Keratinocyte (primary cell): ENCODE data around the gene ACR. TPM values are rescaled to one million over a fixed set of nuclear protein-coding genes. Genes with fewer than 3 reads are reported as not detected.
"Not testable (repeated sequence)": the region's sequence is repeated elsewhere in the genome, so short reads cannot be mapped to it uniquely, and the experiment has no call there.

Source experiments
- DNase-seq: peaks from one replicate; pipeline ENCODE4 v3.0.0-alpha.2; 2011; ENCODE audit warnings: low read depth, missing footprints, low spot score
- FAIRE-seq: peaks from 2 replicates; lab custom pipeline; 2011; peaks lifted over from hg19 to GRCh38; lab: Jason Lieb, UNC
- H2AFZ ChIP-seq: 2 replicates; pipeline ENCODE4 v1.6.0; 2012; ENCODE audit warnings: low read length, control low read depth, inconsistent platforms; ENCODE audit not compliant: control insufficient read depth
- H3K27ac ChIP-seq: 2 replicates; pipeline ENCODE4 v1.5.1; 2011; ENCODE audit warnings: low read length; ENCODE audit not compliant: control insufficient read depth, insufficient read depth
- H3K27me3 ChIP-seq: 3 replicates; pipeline ENCODE4 v1.6.0; 2011; ENCODE audit warnings: low read length; ENCODE audit not compliant: control insufficient read depth, insufficient read depth; ENCODE audit errors: extremely low read depth
- H3K36me3 ChIP-seq, 2 experiments: 2 replicates in 1 of 2; 3 replicates in 1 of 2; pipeline ENCODE4 v1.5.1; 2011; ENCODE audit warnings: low read length in 2 of 2, mild to moderate bottlenecking in 1 of 2; ENCODE audit not compliant: control insufficient read depth in 2 of 2, insufficient read depth in 2 of 2; ENCODE audit errors: extremely low read depth in 1 of 2
- H3K4me1 ChIP-seq: 3 replicates; pipeline ENCODE4 v1.5.1; 2011; ENCODE audit warnings: low read length; ENCODE audit not compliant: control insufficient read depth, insufficient read depth; ENCODE audit errors: extremely low read depth
- H3K4me2 ChIP-seq: 3 replicates; pipeline ENCODE4 v1.6.0; 2011; ENCODE audit warnings: low read depth, low read length; ENCODE audit not compliant: control insufficient read depth, insufficient read depth; ENCODE audit errors: extremely low read depth
- H3K4me3 ChIP-seq, 3 experiments: fragments of 200-600 bp in 1 of 3; sonication (generic) in 1 of 3; 2 replicates in 2 of 3; 3 replicates in 1 of 3; pipeline ENCODE4 v1.5.1; 2011 to 2016; ENCODE audit warnings: low read length in 3 of 3, mild to moderate bottlenecking in 3 of 3, control low read depth in 2 of 3, inconsistent platforms in 1 of 3, low read depth in 1 of 3, mixed read lengths in 1 of 3, mixed run types in 1 of 3, moderate library complexity in 1 of 3; ENCODE audit not compliant: control insufficient read depth in 2 of 3, insufficient read depth in 2 of 3; ENCODE audit errors: extremely low read depth in 1 of 3
- H3K79me2 ChIP-seq: 2 replicates; pipeline ENCODE4 v1.6.0; 2012; ENCODE audit warnings: low read length; ENCODE audit not compliant: control insufficient read depth, insufficient read depth
- H3K9ac ChIP-seq: 3 replicates; pipeline ENCODE4 v1.6.0; 2011; ENCODE audit warnings: low read length; ENCODE audit not compliant: control insufficient read depth, insufficient read depth; ENCODE audit errors: extremely low read depth
- H3K9me1 ChIP-seq: 3 replicates; pipeline ENCODE4 v1.6.0; 2011; ENCODE audit warnings: low read length; ENCODE audit not compliant: control insufficient read depth, insufficient read depth; ENCODE audit errors: extremely low read depth
- H3K9me3 ChIP-seq: 2 replicates; pipeline ENCODE4 v1.5.1; 2012; ENCODE audit warnings: low read depth, low read length; ENCODE audit not compliant: control insufficient read depth
- H4K20me1 ChIP-seq: 3 replicates; pipeline ENCODE4 v1.6.0; 2011; ENCODE audit warnings: low read length; ENCODE audit not compliant: control insufficient read depth, insufficient read depth; ENCODE audit errors: extremely low read depth
- CTCF ChIP-seq, 3 experiments: IDR thresholded peaks in 1 of 3; conservative IDR thresholded peaks in 1 of 3; optimal IDR thresholded peaks in 1 of 3; 2 replicates in 2 of 3; 3 replicates in 1 of 3; pipeline versions ENCODE3 to v1.5.1; 2011; ENCODE audit warnings: low read length in 3 of 3, mild to moderate bottlenecking in 3 of 3, moderate library complexity in 2 of 3, control low read depth in 1 of 3, inconsistent platforms in 1 of 3; ENCODE audit not compliant: insufficient read depth in 2 of 3; ENCODE audit errors: extremely low read depth in 1 of 3
- dilution Hi-C: fragments of 300-500 bp; cut with MboI; formaldehyde crosslinking; loops from one replicate; pipeline ENCODE4 v1.7.0; 2020; ENCODE audit warnings: low sequenced_read_pairs; ENCODE audit not compliant: extremely low pct_ligation_motif_present
- polyA plus RNA-seq, 5 experiments: library from polyadenylated mRNA; depleted of rRNA in 3 of 5; stranded (reverse) in 3 of 5; stranded (forward) in 1 of 5; unstranded in 1 of 5; fragments of >200 nt; gene quantifications; 1 replicate in 1 of 5; 2 replicates in 3 of 5; 3 replicates in 1 of 5; pipeline versions ENCODE4 v1.2.1 to v1.2.3, GENCODE V29; 2011 to 2012; ENCODE audit warnings: missing spikeins in 2 of 5, low read depth in 1 of 5, low replicate concordance in 1 of 5

Gene ACR
- polyA plus RNA-seq, 1 donor (not counting 4 experiments of a cell fraction or from before 2014, with no cell fraction given), result not detected

- DNase-seq, H3K9ac ChIP-seq, H3K4me2 ChIP-seq, H3K36me3 ChIP-seq, H3K27me3 ChIP-seq, H4K20me1 ChIP-seq, H3K27ac ChIP-seq, H3K9me3 ChIP-seq, FAIRE-seq, H3K9me1 ChIP-seq, H3K79me2 ChIP-seq, dilution Hi-C loops, H3K4me3 ChIP-seq, H3K4me1 ChIP-seq, H2AFZ ChIP-seq: not testable (repeated sequence)
- peak; percentile 22 to 58 (median 42) for TF ChIP-seq CTCF (optimal IDR thresholded peaks at IDR 0.05 in 1 of 3, IDR thresholded peaks at IDR 0.05 in 1 of 3, conservative IDR thresholded peaks at IDR 0.05 in 1 of 3; ENCODE audit: extremely low read depth in 1 of 3, insufficient read depth in 2 of 3, low read length in 3 of 3)
Measured at GRCh38 chr22:50775132-50775531, 37.1 kb downstream of the ACR start.

GRCh38 chr22:50777631-50778030, 39.6 kb downstream of the ACR start:
- H3K9me3 ChIP-seq, H3K4me2 ChIP-seq, H3K4me3 ChIP-seq, H3K27me3 ChIP-seq, FAIRE-seq, H3K36me3 ChIP-seq, H3K79me2 ChIP-seq, H4K20me1 ChIP-seq, H3K9me1 ChIP-seq, H2AFZ ChIP-seq, H3K27ac ChIP-seq, DNase-seq, H3K9ac ChIP-seq, dilution Hi-C loops, H3K4me1 ChIP-seq: not testable (repeated sequence)

GRCh38 chr22:50780244-50780643, 42.2 kb downstream of the ACR start:
- H3K4me2 ChIP-seq, H2AFZ ChIP-seq, H3K9ac ChIP-seq, FAIRE-seq, H3K27me3 ChIP-seq, H3K9me3 ChIP-seq, DNase-seq, H3K79me2 ChIP-seq, H3K4me3 ChIP-seq, H3K9me1 ChIP-seq, H4K20me1 ChIP-seq, H3K27ac ChIP-seq, dilution Hi-C loops, H3K36me3 ChIP-seq, H3K4me1 ChIP-seq: not testable (repeated sequence)

- FAIRE-seq, H4K20me1 ChIP-seq, H3K36me3 ChIP-seq, dilution Hi-C loops, H3K9me3 ChIP-seq, H3K79me2 ChIP-seq, H3K9me1 ChIP-seq, H3K4me2 ChIP-seq, H3K27ac ChIP-seq, H3K27me3 ChIP-seq, H3K9ac ChIP-seq, H3K4me1 ChIP-seq, H2AFZ ChIP-seq, H3K4me3 ChIP-seq, DNase-seq: not testable (repeated sequence)
Measured at GRCh38 chr22:50782253-50782652, 44.2 kb downstream of the ACR start.
